Left lung (tissue), 8 donors: ENCODE data around the gene IL13. TPM values are rescaled to one million over a fixed set of nuclear protein-coding genes. Genes with fewer than 3 reads are reported as not detected.

Experiments used
- polyA plus RNA-seq, 6 donors: library from polyadenylated mRNA; unstranded; fragments of 120-200 nt; gene quantifications; one replicate each; pipeline ENCODE4 v1.2.1, GENCODE V29; 2013; ENCODE audit not compliant: insufficient read length in 6 of 6
- total RNA-seq, 2 donors: library from RNA; stranded (reverse); fragmentation: NEBNext Ultra II Directional; extraction: Animal tissue kit (Norgen Biotek cat#: 25700); gene quantifications; one replicate each; pipeline ENCODE4 v1.2.1, GENCODE V29; 2021
- donor health status: DM: no; HTN: yes; CAD: no.
- donor health status: DM: no; HTN: no; CAD: no.

IL13 gene
- total and polyA plus RNA-seq, 8 donors = 0.15 to 0.16 TPM; not detected in 6

Other genes starting within 250 kb of the IL13 start
- 10 to 100 TPM; 41.4 to 93.3 TPM for gene IRF1, start 167.4 kb upstream of the IL13 start, total RNA-seq
- gene IRF1, start 167.4 kb upstream of the IL13 start, polyA plus RNA-seq = 10 to 100 TPM; 15.1 to 23.2 (median 17.8) TPM
- not detected for gene IL5, start 114.7 kb upstream of the IL13 start, total RNA-seq
- under 1 TPM in 5 of 6 donors, not detected in 1; 0.31 to 0.61 (median 0.36) TPM for gene IL5, start 114.7 kb upstream of the IL13 start, polyA plus RNA-seq
- 10 to 100 TPM; 35.3 to 39.9 TPM for gene RAD50, start 101.2 kb upstream of the IL13 start, total RNA-seq
- gene RAD50, start 101.2 kb upstream of the IL13 start, polyA plus RNA-seq = 10 to 100 TPM; 35.4 to 50.0 (median 45.0) TPM
- gene IL4, start 15.8 kb downstream of the IL13 start, total RNA-seq = not detected
- under 1 TPM in 4 of 6 donors, not detected in 2; 0.27 to 0.84 (median 0.44) TPM for gene IL4, start 15.8 kb downstream of the IL13 start, polyA plus RNA-seq
- 10 to 100 TPM in 1 of 2 donors, 1 to 10 TPM in 1; 8.9 to 15.2 TPM for gene KIF3A, start 79.4 kb downstream of the IL13 start, total RNA-seq
- gene KIF3A, start 79.4 kb downstream of the IL13 start, polyA plus RNA-seq = 10 to 100 TPM; 24.3 to 30.4 (median 26.5) TPM
- 1 to 10 TPM; 1.1 to 1.8 TPM for gene CCNI2, start 89.3 kb downstream of the IL13 start, total RNA-seq
- 1 to 10 TPM in 2 of 6 donors, under 1 TPM in 4; 0.42 to 2.5 (median 0.81) TPM for gene CCNI2, start 89.3 kb downstream of the IL13 start, polyA plus RNA-seq
- 10 to 100 TPM; 38.8 to 53.8 TPM for gene SEPTIN8, start 119.1 kb downstream of the IL13 start, total RNA-seq
- gene SEPTIN8, start 119.1 kb downstream of the IL13 start, polyA plus RNA-seq = 10 to 100 TPM; 54.8 to 73.8 (median 61.9) TPM
- under 1 TPM in 1 of 2 donors, not detected in 1; 0.16 TPM for gene SOWAHA, start 155.1 kb downstream of the IL13 start, total RNA-seq
- gene SOWAHA, start 155.1 kb downstream of the IL13 start, polyA plus RNA-seq = under 1 TPM in 1 of 6 donors, not detected in 5; 0.07 TPM
- 10 to 100 TPM; 15.8 to 20.6 TPM for gene SHROOM1, start 172.5 kb downstream of the IL13 start, total RNA-seq
- 10 to 100 TPM in 2 of 6 donors, 1 to 10 TPM in 4; 8.1 to 14.7 (median 9.2) TPM for gene SHROOM1, start 172.5 kb downstream of the IL13 start, polyA plus RNA-seq
- gene GDF9, start 208.3 kb downstream of the IL13 start, total RNA-seq = under 1 TPM; 0.26 to 0.39 TPM
- 1 to 10 TPM; 1.0 to 1.6 (median 1.2) TPM for gene GDF9, start 208.3 kb downstream of the IL13 start, polyA plus RNA-seq
- gene UQCRQ, start 208.5 kb downstream of the IL13 start, total RNA-seq = 100 to 1,000 TPM; 386 to 507 TPM
- gene UQCRQ, start 208.5 kb downstream of the IL13 start, polyA plus RNA-seq = 100 to 1,000 TPM; 130 to 187 (median 150) TPM
- 1 to 10 TPM; 1.2 to 1.9 TPM for gene LEAP2, start 215.5 kb downstream of the IL13 start, total RNA-seq
- 1 to 10 TPM; 3.2 to 6.0 (median 4.4) TPM for gene LEAP2, start 215.5 kb downstream of the IL13 start, polyA plus RNA-seq